HG03066 (cell line): ENCODE results near the gene METTL21C.

Experiments
- ATAC-seq: cut with Tn5 transposase; IDR thresholded peaks from one replicate; pipeline ENCODE4 v1.9.1; 2021; ENCODE audit warnings: low read depth; ENCODE audit not compliant: unreplicated experiment

The METTL21C gene

DNA sequence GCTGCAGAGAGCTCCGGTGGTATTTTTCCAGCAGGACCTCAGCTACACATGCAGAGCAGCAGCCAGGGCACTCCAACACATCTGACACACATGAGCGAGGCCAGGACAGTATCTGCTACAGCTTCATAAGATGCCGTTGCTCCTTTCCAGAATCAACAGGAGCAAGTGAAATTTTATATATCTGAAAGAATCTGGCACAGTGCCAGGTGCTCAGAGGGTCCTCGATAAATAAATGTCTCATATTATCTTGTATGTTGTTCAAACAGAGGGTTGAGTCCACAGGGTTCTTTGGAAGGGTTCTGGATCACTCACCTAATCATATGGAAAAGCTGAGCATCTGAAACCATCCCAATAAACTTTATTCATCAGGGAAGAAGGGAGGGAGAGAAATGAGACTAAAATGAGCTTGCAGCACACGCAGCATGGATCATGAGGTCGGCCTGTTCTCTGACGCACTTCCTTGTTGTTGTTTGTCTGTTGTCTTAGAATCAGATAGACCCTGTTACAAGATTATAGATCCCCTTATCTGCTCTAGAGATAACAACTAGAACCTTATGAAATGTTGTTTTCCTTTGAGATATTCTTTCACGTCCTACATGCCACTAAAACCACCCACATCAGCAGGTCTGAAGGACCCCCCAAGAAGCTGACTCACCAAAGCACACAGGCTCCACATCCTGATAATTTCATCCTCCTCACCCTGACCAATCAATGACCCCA lies 3.2 kb upstream of the METTL21C start:
- no peak for ATAC-seq

- no peak for ATAC-seq
Observed at GRCh38 chr13:102697264-102697663, 2.4 kb upstream of the METTL21C start.

- no peak for ATAC-seq
Observed at GRCh38 chr13:102696465-102696864, 1.6 kb upstream of the METTL21C start.

DNA sequence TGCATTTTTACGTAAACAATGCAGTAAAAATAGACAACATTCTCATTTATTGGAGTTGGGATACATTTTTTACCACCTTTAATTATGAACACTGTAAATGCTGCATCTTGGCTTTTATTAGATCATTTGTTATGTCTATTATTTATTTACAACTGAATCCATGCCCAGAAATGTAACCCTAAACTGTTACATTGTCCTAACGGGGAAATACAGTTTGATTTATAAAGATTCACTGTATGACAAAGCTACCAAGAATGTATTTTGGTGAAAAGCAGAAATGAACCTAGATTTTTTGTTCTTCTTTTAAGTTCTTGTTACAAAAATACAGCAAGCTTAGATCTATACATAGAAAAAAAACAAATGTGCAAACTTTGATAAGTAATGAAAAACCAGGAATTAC lies 1.1 kb downstream of the METTL21C start:
- ATAC-seq: no peak

GRCh38 chr13:102693250-102693649 lies 1.6 kb downstream of the METTL21C start:
- no peak for ATAC-seq

- ATAC-seq: no peak
Observed at GRCh38 chr13:102692491-102692826, 2.4 kb downstream of the METTL21C start.

DNA sequence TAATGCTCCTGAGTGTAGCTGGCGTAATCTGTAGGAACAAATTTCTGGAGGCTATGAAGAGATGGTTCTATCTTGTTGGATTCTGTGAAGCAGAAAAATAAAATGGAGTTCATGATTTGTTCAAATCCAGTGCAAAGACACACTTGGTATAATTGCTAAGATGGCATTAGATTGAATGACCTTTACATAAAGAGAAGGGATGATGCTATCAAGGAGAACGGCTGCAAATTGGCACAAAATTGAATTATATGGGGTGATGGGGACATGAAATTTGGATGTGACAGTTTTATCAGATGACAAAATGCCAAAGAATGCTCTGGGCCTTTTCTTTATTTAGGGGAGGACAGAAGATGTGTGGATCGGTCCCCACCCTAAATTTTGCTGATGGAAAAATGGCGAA lies 4.0 kb downstream of the METTL21C start:
- no peak for ATAC-seq

GRCh38 chr13:102688306-102688973 lies 6.4 kb downstream of the METTL21C start:
- no peak for ATAC-seq

DNA sequence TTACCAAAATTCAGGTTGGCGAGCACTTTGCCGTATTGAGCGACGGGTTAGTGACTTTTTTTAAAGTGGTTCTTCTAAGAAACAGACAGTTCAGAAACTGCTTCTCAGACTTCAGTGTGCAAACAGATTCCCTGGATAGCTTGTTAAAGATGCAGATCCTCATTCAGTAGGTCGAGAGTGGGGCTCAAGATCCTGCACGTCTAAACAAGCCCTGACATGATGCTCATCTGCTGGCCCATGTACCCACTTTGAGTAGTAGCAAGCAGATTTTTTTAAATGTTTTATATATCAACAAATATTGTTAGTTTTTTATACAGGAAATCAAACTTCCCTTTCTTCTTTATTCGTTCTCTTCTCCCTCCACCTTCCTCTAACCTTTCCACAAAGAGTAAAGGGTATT lies 7.3 kb downstream of the METTL21C start:
- no peak for ATAC-seq

GRCh38 chr13:102686024-102686423 lies 8.8 kb downstream of the METTL21C start:
- ATAC-seq: no peak

DNA sequence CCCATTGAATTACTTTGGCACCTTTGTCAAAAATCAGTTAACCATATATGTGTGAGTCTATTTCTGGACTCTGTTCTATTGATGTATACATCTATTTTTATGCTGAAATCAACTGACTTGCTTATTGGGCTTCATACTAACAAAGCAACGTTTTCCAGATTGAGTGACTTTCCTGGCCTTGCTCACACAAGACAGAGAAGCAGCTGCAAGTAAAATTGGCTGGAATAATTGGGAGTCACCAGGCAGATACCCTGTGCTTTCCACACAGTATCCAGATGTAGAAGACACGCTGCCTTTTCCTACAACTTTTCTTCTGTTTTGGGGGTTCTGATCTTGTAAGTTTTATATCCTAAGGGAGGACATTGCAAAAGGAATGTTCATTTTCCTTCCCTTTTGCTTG lies 11.2 kb downstream of the METTL21C start:
- no peak for ATAC-seq

GRCh38 chr13:102682727-102683126 lies 12.1 kb downstream of the METTL21C start:
- ATAC-seq: no peak

DNA sequence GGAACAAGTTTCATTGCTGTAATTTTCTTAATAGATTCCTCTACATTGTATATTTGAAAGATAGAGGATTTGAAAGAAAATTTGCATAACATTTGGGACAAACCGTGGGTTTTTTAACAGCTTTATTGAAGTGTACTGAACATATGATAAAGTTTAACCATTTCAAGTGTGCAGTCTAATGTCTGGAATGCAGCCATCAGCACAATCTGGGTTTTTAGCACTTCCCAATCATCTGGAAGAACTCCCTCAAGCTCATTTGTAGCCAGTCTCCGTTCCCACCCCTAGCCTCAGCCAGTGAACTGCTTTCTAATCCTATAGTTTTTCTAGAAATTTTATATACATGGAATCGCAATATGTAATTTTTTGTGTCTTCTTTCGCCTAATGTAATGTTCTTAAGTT lies 12.6 kb downstream of the METTL21C start:
- no peak for ATAC-seq

DNA sequence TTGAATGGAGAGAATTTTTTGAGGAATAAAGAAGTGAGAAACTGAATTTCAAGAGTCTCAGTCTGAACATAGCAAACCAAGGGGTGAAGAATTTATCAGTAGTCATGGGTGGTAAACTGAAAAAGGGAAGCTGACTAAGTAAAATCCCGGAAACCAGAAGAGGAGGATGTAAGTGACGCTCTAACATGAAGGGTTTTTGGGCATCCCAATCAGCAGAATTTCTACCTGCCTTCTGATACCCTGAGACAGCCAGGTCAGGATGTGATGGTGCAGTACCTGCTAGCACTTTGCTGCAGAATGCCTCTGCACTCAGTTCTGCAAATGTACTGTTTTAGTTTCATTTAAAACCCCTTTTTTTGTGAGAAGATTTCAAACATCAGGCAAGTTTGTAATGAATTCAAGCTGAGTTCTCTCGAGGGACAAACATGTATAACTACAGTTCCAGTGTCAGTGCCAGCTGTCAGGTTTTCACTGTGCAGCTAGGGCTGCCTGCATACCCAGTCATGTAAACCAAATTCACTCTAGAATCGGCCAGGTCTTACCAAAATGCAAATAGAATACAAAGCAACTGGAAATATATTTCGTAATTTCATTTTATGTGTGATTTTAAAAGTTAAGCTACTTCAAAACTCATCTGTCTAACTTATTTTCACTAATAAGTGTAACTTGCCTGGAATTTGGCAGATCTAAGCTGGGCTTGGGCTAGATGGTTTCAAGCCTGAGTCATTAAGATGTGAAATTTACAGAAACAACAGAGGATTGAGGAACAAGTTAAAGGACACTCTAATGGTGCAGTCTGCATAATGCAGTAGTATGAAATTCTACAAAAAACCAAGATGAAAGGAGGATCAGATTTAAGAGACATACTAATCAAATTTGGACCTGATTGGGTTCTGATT lies 13.8 kb downstream of the METTL21C start:
- no peak for ATAC-seq

DNA sequence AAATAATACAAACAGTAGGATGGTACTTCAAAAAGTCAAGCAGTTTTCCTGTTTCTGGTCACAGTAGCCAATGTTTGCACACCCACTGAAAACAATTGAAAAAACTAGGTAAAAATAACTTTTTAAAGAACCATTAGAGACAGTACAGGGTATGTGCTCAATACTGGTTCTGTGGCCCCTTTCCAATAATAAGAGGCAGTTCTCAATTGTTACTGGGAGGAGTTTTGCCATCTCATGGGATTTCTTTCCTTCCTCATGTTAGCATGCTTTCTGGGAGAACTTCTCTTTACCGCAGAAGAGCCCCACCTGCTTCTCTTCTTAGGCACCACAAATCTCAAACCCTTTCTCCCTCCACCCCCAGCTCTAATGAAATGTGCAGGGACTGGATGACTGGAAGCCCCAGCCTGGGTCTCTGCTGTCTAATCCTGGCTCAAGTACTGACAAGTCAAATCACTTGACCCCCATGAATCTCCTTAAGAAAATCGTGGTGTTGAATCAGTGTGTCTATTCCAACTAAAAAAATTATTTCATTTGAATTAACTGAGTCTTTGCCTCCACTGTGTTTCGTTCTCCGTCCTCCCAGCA lies 14.6 kb downstream of the METTL21C start:
- no peak for ATAC-seq

DNA sequence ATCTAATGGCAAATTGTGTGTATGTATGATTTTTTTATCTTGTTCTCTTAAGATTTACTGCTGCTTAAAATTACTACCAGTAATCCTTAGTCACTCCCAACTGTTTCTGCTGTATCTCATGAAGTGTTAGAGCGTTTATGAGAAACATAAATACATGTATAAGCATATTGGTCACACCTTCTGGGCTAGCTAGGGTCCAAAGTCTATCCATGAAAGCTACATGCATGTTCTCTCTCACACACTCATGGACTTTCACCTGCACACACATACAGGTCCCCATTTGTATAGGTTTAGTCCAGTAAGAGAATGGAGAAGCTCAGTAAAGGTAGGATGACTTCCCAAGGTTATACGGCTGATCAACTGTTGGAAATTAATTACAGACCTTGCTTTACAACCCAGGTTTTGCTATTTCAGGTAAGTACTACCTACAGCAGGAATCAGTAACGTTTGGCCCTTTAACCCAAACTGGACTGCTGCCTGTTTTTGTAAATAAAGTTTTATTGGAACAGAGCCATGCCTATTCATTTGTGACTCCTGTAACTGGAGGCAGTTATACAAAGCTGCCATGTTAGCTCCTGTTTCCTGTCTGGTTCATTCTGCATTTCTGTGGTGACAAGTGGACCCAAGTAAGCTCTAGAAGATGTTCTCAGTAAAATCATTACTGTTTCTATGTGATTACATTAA lies 15.3 kb downstream of the METTL21C start:
- no peak for ATAC-seq

DNA sequence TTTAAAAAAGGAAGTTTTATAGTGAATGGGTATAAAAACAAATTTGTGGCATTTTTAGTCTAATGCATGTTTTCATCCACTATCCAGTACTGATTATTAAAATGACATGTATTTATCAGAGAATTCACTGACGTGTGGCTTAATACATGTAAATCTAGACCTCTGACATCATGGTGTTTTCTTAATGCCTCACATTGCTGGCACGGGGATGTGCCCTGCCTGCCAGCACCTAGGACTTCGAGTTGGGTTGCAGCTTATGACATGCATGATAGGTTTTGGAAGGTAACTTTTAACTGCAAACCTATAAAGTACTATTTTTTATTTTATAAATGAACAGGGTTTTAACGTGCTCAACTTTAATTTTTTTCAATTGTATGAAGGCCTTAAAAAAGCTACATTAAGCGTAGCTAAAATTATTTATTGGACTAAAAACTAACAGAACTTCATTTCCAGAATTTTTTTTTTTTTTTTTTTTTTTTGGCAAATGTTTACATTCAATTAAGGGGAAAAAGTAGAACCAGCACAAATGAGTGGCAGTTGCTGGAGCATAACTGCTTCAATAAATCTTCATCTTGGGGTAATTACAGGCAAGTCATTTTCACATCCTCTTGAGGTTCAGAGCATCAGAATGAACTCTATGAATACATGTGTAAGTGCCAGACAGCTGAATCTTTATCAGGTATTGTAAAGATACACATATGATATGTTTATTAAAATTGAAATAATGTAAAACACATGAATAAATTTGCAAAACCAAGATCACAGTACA lies 16.3 kb downstream of the METTL21C start:
- no peak for ATAC-seq

- no peak for ATAC-seq
Observed at GRCh38 chr13:102677122-102677521, 17.7 kb downstream of the METTL21C start.

DNA sequence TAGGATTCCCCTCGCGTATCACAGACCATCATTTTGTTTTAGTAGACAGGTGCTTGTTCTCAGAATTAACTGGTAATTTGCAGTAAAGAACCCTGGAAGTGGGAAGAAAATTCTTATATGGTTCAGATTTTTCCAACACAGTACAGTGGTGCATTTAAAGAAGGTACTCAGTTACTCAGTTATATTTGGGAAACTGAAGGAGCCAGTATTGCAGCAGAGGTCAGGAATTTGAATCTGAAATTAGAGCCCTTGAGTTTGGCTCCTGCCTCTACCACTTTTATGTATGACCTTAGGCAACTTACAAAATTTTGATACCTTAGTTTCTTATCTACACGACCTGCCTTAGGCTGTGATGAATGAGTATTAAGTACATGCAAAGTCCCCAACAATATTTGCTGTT lies 19.7 kb downstream of the METTL21C start:
- no peak for ATAC-seq

GRCh38 chr13:102670130-102670529 lies 24.7 kb downstream of the METTL21C start:
- ATAC-seq: no peak
